H1 (cell line): ENCODE results near the gene CDC73. TPM values are rescaled to one million over a fixed set of nuclear protein-coding genes. Genes with fewer than 3 reads are reported as not detected.

Experiments
- CTCF ChIA-PET: fragments of 300-600 bp; sonication (Branson Sonifier 250); formaldehyde crosslinking; loops from one replicate; lab custom pipeline; 2021; ENCODE audit not compliant: partially characterized antibody; lab: Charles Lee
- POLR2A ChIA-PET: fragments of 300-600 bp; sonication (Branson Sonifier 250); formaldehyde crosslinking; loops from one replicate; lab custom pipeline; 2021; ENCODE audit warnings: inconsistent platforms; ENCODE audit not compliant: partially characterized antibody; lab: Charles Lee
- DNase-seq, 2 experiments: peaks; one replicate each; pipeline versions ENCODE4 v3.0.0 to v3.0.0-alpha.2; 2010 to 2022; ENCODE audit warnings: low spot score in 2 of 2, low read depth in 1 of 2, mixed read lengths in 1 of 2
- FAIRE-seq: peaks from 2 replicates; lab custom pipeline; 2011; peaks lifted over from hg19 to GRCh38; lab: Jason Lieb, UNC
- H2AFZ ChIP-seq: 2 replicates; pipeline ENCODE4 v1.8.1; 2012; ENCODE audit warnings: low read length, inconsistent platforms
- H2AK5ac ChIP-seq: 2 replicates; pipeline ENCODE4 v1.6.1; 2013; ENCODE audit warnings: low read depth, low read length
- H2BK120ac ChIP-seq: replicated peaks from 2 replicates; pipeline ENCODE3; 2013; ENCODE audit warnings: low read depth, low read length, inconsistent platforms
- H2BK12ac ChIP-seq: 2 replicates; pipeline ENCODE4 v1.6.1; 2013; ENCODE audit warnings: low read depth, low read length
- H2BK15ac ChIP-seq: 2 replicates; pipeline ENCODE4 v1.6.1; 2013; ENCODE audit warnings: low read length
- H2BK20ac ChIP-seq: 2 replicates; pipeline ENCODE4 v1.6.1; 2013; ENCODE audit warnings: low read length
- H2BK5ac ChIP-seq: 2 replicates; pipeline ENCODE4 v1.6.1; 2013; ENCODE audit warnings: low read depth, low read length
- H3K14ac ChIP-seq: 2 replicates; pipeline ENCODE4 v1.6.1; 2013; ENCODE audit warnings: inconsistent platforms; ENCODE audit not compliant: insufficient read length
- H3K18ac ChIP-seq: 2 replicates; pipeline ENCODE4 v1.6.1; 2013; ENCODE audit warnings: low read length; ENCODE audit errors: extremely low read depth
- H3K23ac ChIP-seq: 2 replicates; pipeline ENCODE4 v1.6.1; 2013; ENCODE audit warnings: inconsistent platforms; ENCODE audit not compliant: insufficient read length
- H3K23me2 ChIP-seq: 2 replicates; pipeline ENCODE4 v1.6.1; 2013; ENCODE audit warnings: low read depth, low read length
- H3K27ac ChIP-seq: 2 replicates; pipeline ENCODE4 v1.6.1; 2011; ENCODE audit warnings: low read depth, low read length, inconsistent platforms
- H3K27me3 ChIP-seq, 4 experiments: replicated peaks in 1 of 4; 1 replicate in 1 of 4; 2 replicates in 3 of 4; pipeline versions ENCODE4 v1.6.1 to v1.8.1; 2011 to 2013; ENCODE audit warnings: low read length in 3 of 4, mild to moderate bottlenecking in 3 of 4, inconsistent platforms in 2 of 4, mixed read lengths in 2 of 4, moderate library complexity in 1 of 4; ENCODE audit not compliant: control insufficient read depth in 3 of 4, insufficient read depth in 3 of 4; ENCODE audit errors: extremely low read depth in 1 of 4
- H3K36me3 ChIP-seq, 4 experiments: 2 replicates each; pipeline versions ENCODE4 v1.6.1 to v1.8.1; 2011 to 2013; ENCODE audit warnings: mild to moderate bottlenecking in 4 of 4, low read length in 3 of 4, moderate library complexity in 2 of 4, control low read depth in 1 of 4, inconsistent platforms in 1 of 4; ENCODE audit not compliant: insufficient read depth in 4 of 4, control insufficient read depth in 2 of 4
- H3K4ac ChIP-seq: replicated peaks from 2 replicates; pipeline ENCODE3; 2013; ENCODE audit warnings: low read length, low read depth, mixed read lengths, inconsistent platforms; ENCODE audit not compliant: insufficient read length
- H3K4me1 ChIP-seq, 4 experiments: replicated peaks in 1 of 4; 1 replicate in 1 of 4; 2 replicates in 3 of 4; pipeline versions ENCODE4 v1.6.1 to v1.8.1; 2011 to 2013; ENCODE audit warnings: low read length in 3 of 4, inconsistent platforms in 2 of 4, mixed read lengths in 1 of 4; ENCODE audit not compliant: insufficient read depth in 4 of 4, control insufficient read depth in 3 of 4
- H3K4me2 ChIP-seq, 2 experiments: 2 replicates each; pipeline versions ENCODE4 v1.6.1 to v1.8.1; 2011 to 2013; ENCODE audit warnings: low read depth in 2 of 2, low read length in 2 of 2, control low read depth in 1 of 2, inconsistent platforms in 1 of 2, mild to moderate bottlenecking in 1 of 2; ENCODE audit not compliant: insufficient read depth in 1 of 2
- H3K4me3 ChIP-seq, 4 experiments: fragments of 200-600, 300-600 bp in 1 of 4; sonication (generic), shearing (Covaris generic), sonication (Bioruptor Twin) in 1 of 4; 2 replicates each; pipeline versions ENCODE4 v1.5.1 to v1.8.1; 2011 to 2016; ENCODE audit warnings: low read length in 4 of 4, low read depth in 3 of 4, control low read depth in 2 of 4, inconsistent platforms in 2 of 4, mild to moderate bottlenecking in 2 of 4, mixed read lengths in 1 of 4, moderate library complexity in 1 of 4; ENCODE audit not compliant: insufficient read depth in 2 of 4; ENCODE audit errors: extremely low read depth in 1 of 4
- H3K56ac ChIP-seq: replicated peaks from 2 replicates; pipeline ENCODE3; 2013; ENCODE audit warnings: low read depth, mild to moderate bottlenecking, mixed read lengths, low read length, inconsistent platforms; ENCODE audit not compliant: insufficient read length
- H3K79me1 ChIP-seq: 2 replicates; pipeline ENCODE4 v1.6.1; 2013; ENCODE audit warnings: low read depth, low read length, control low read depth
- H3K79me2 ChIP-seq, 2 experiments: 2 replicates each; pipeline versions ENCODE4 v1.6.1 to v1.8.1; 2012 to 2013; ENCODE audit warnings: low read length in 2 of 2, mild to moderate bottlenecking in 2 of 2, inconsistent platforms in 1 of 2; ENCODE audit not compliant: insufficient read depth in 2 of 2, control insufficient read depth in 1 of 2
- H3K9ac ChIP-seq, 4 experiments: replicated peaks in 1 of 4; 1 replicate in 1 of 4; 2 replicates in 3 of 4; pipeline versions ENCODE4 v1.6.1 to v1.8.1; 2011 to 2013; ENCODE audit warnings: low read depth in 3 of 4, low read length in 3 of 4, control low read depth in 2 of 4, mild to moderate bottlenecking in 2 of 4, moderate library complexity in 2 of 4, inconsistent platforms in 1 of 4; ENCODE audit errors: extremely low read depth in 1 of 4
- H3K9me3 ChIP-seq, 2 experiments: 2 replicates each; pipeline versions ENCODE4 v1.6.1 to v1.8.1; 2012 to 2013; ENCODE audit warnings: mild to moderate bottlenecking in 2 of 2, moderate library complexity in 2 of 2, control low read depth in 1 of 2, inconsistent platforms in 1 of 2, low read depth in 1 of 2, low read length in 1 of 2, mixed read lengths in 1 of 2; ENCODE audit not compliant: insufficient read depth in 2 of 2
- H4K20me1 ChIP-seq, 2 experiments: replicated peaks in 1 of 2; 2 replicates each; pipeline versions ENCODE3 to v1.8.1; 2011 to 2013; ENCODE audit warnings: inconsistent platforms in 2 of 2, low read length in 2 of 2, mild to moderate bottlenecking in 1 of 2; ENCODE audit not compliant: insufficient read depth in 2 of 2, control insufficient read depth in 1 of 2
- H4K5ac ChIP-seq: 2 replicates; pipeline ENCODE4 v1.6.1; 2013; ENCODE audit warnings: low read length, low read depth, mixed read lengths, inconsistent platforms; ENCODE audit not compliant: insufficient read length
- H4K8ac ChIP-seq: 2 replicates; pipeline ENCODE4 v1.8.0; 2013; ENCODE audit warnings: mild to moderate bottlenecking, moderate library complexity, low read length, inconsistent platforms; ENCODE audit not compliant: insufficient read depth; ENCODE audit errors: extremely low read depth
- H4K91ac ChIP-seq: replicated peaks from 2 replicates; pipeline ENCODE3; 2013; ENCODE audit warnings: low read length, mixed read lengths, inconsistent platforms; ENCODE audit not compliant: insufficient read length
- CBX5 ChIP-seq: fragments of 300-800, 300-1000 bp; sonication (generic); IDR thresholded peaks from 2 replicates; pipeline ENCODE4 v1.7.1; 2016; ENCODE audit warnings: antibody characterized with exemption, low read length, low read depth
- EP300 ChIP-seq, 2 experiments: IDR thresholded peaks; 1 replicate in 1 of 2; 2 replicates in 1 of 2; pipeline ENCODE4 v1.6.1; 2011 to 2012; ENCODE audit warnings: low read depth in 2 of 2, low read length in 2 of 2, mild to moderate bottlenecking in 2 of 2, borderline replicate concordance in 1 of 2, inconsistent platforms in 1 of 2, moderate library complexity in 1 of 2
- NANOG ChIP-seq: IDR thresholded peaks from 2 replicates; pipeline ENCODE4 v1.6.1; 2011; ENCODE audit warnings: low read length, low read depth, mild to moderate bottlenecking, inconsistent platforms; ENCODE audit not compliant: insufficient read depth, poor library complexity, severe bottlenecking
- NRF1 ChIP-seq: IDR thresholded peaks from 2 replicates; pipeline ENCODE4 v1.6.1; 2011; ENCODE audit warnings: mild to moderate bottlenecking, low read depth, low read length, improper control_type of control experiment
- POLR2A ChIP-seq, 2 experiments: IDR thresholded peaks; 1 replicate in 1 of 2; 2 replicates in 1 of 2; pipeline ENCODE4 v1.6.1; 2011; ENCODE audit warnings: low read depth in 2 of 2, low read length in 2 of 2, mild to moderate bottlenecking in 2 of 2; ENCODE audit errors: control extremely low read depth in 1 of 2
- TCF12 ChIP-seq: IDR thresholded peaks from 2 replicates; pipeline ENCODE4 v1.6.1; 2011; ENCODE audit warnings: low read depth, mild to moderate bottlenecking, low read length
- WGBS, 2 experiments: shearing (Covaris generic) in 1 of 2; methylation state at CpG; one replicate each; pipeline versions ENCODE4 v1.1.6 to v1.1.7; 2013 to 2015; ENCODE audit warnings: low lambda C conversion rate in 2 of 2, mixed read lengths in 2 of 2, inconsistent platforms in 1 of 2, low coverage in 1 of 2, missing lambda C conversion rate in 1 of 2; ENCODE audit not compliant: insufficient replicate concordance in 2 of 2, insufficient coverage in 1 of 2, insufficient read length in 1 of 2; ENCODE audit errors: extremely low coverage in 1 of 2, missing lambda C conversion rate in 1 of 2; 5-methylcytosine and 5-hydroxymethylcytosine counted together
- polyA plus RNA-seq, 7 experiments: library from polyadenylated mRNA; depleted of rRNA in 3 of 7; stranded (reverse) in 5 of 7; unstranded in 2 of 7; fragments of >200 nt in 5 of 7; fragments of 200-250 nt in 2 of 7; gene quantifications; 1 replicate in 5 of 7; 2 replicates in 1 of 7; 4 replicates in 1 of 7; pipeline versions ENCODE4 v1.2.1 to v1.2.3, GENCODE V29; 2011 to 2013; ENCODE audit warnings: missing spikeins in 2 of 7, mixed read lengths in 2 of 7
- total RNA-seq: library from RNA; stranded (reverse); fragmentation: NEBNext Ultra II Directional; extraction: Animal tissue kit (Norgen Biotek cat#: 25700); gene quantifications from 2 replicates; pipeline ENCODE4 v1.2.1, GENCODE V29; 2021

The CDC73 gene
- total and polyA plus RNA-seq, 2 of the 8 experiments (the other 6 are each of a cell fraction or from before 2014, with no cell fraction given): 9.8 to 64.0 TPM

GRCh38 chr1:193259636-193260035 is 137.8 kb downstream of the CDC73 start:
- Histone ChIP-seq H3K18ac (no peak overlapping the region), H3K36me3 (no peaks in the 10 kb centered on the region), H3K27ac (no peak overlapping the region), H3K23ac (no peak overlapping the region), H3K9ac (no peak overlapping the region), H2BK15ac (no peak overlapping the region), H2BK20ac (no peak overlapping the region), H3K4me3 (no peak overlapping the region), H2BK120ac (no peak overlapping the region), H3K79me1 (0 out of 2 replicates have a peak, but pooled peaks cover 3% of the 10 kb centered on the region), H4K8ac (no peak overlapping the region), H3K23me2 (no peaks in the 10 kb centered on the region; the same call in 1 of the 2 replicates), H3K4me1 (0 out of 7 replicates have a peak, but pooled peaks cover 0 to 2% (median 0%) of the 10 kb centered on the region in 4 experiments), H4K91ac (no peak overlapping the region), H3K56ac (no peak overlapping the region), H3K27me3 (no peaks in the 10 kb centered on the region), H2AFZ (no peak overlapping the region), H3K4me2 (no peak overlapping the region), H3K14ac (no peak overlapping the region), H3K9me3 (no peaks in the 10 kb centered on the region), H4K5ac (no peak overlapping the region), H4K20me1 (no peaks in the 10 kb centered on the region), H2BK5ac (no peak overlapping the region), H2BK12ac (no peak overlapping the region), H3K79me2 (no peaks in the 10 kb centered on the region), H2AK5ac (no peak overlapping the region), H3K4ac (no peak overlapping the region)
- POLR2A ChIA-PET: no interaction called here
- FAIRE-seq (no peak), DNase-seq (no peak)
- 92% methylated on average over 2 of the region's 2 CpGs; no CpG with 5 or more reads in 1 of the 2 experiments for WGBS, 2 experiments
- TF ChIP-seq POLR2A (IDR thresholded peaks at IDR 0.05; ENCODE audit: control extremely low read depth in 1 of 2, low read depth in 2 of 2, low read length in 2 of 2) (no peak), NANOG (no peak), NRF1 (no peak), EP300 (IDR thresholded peaks at IDR 0.05; ENCODE audit: borderline replicate concordance in 1 of 2, low read depth in 2 of 2, low read length in 2 of 2) (no peak), TCF12 (no peak), CBX5 (no peak)
- CTCF ChIA-PET: interaction anchor here (1.9 kb wide), 1 partner anchor 17 kb away, joined by 4 read pairs; no protein-coding TSS in a partner anchor
